G401.6 (cell line): Measurements from ENCODE around the gene RNF208.
A peak's percentile ranks its signal among the peaks of the same experiment; 100 is the strongest.

Experiments used
- FAIRE-seq: peaks from 2 replicates; lab custom pipeline; 2012; peaks lifted over from hg19 to GRCh38; lab: Jason Lieb, UNC

The RNF208 gene

DNA sequence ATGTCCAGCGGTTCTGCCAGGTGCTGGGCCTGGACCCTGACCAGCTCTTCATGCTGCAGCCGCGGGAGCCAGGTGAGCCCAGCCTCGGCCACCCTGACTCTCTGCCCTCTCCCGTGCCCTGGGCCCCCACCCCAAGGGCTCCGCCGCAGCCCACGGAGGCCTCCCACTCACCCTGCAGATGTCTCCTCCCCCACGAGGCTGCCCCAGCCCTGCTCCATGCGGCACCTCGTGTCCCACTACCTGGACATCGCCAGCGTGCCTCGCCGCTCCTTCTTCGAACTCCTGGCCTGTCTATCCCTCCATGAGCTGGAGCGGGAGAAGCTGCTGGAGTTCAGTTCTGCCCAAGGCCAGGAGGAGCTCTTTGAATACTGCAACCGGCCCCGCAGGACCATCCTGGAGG lies 7.4 kb downstream of the RNF208 start:
- no peak for FAIRE-seq

DNA sequence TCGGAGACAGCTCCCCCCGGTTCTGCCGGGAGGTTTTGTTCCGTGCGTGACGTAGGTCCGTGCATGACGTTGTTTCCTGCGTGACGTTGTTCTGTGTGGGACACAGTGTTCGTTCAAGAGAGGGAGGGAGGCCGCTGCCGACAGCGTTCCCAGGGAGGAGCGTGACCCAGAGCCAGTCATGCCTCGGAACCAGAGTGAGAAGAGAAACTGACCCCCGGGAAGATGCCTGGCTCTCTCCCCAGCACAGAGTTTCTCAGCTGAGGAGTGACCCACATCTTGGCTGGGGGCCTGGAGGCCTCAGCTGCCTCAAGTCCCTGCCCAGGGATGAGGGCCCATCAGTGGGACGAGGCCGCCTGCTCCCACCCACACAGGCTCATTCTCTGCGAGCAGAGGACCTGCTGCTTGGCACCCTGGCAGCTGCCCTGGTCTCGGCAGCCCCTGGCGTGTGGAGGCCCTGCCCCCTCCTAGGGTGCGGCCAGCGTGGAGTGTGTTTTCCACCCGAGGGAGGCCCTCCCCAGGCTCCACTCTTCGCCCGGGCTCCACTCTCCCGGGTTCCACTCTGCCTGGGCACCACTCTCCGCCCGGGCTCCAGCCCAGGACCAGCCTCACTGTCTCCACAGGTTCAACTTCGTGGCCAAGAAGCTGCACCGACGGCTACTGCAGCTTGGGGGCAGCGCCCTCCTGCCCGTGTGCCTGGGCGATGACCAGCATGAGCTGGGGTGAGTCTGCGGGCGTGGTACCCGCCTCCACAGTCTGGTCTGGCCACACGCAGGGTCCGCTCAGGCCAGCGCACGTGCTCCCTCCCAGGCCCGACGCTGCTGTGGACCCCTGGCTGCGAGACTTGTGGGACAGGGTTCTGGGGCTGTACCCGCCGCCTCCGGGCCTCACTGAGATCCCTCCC lies 8.6 kb downstream of the RNF208 start:
- no peak for FAIRE-seq

DNA sequence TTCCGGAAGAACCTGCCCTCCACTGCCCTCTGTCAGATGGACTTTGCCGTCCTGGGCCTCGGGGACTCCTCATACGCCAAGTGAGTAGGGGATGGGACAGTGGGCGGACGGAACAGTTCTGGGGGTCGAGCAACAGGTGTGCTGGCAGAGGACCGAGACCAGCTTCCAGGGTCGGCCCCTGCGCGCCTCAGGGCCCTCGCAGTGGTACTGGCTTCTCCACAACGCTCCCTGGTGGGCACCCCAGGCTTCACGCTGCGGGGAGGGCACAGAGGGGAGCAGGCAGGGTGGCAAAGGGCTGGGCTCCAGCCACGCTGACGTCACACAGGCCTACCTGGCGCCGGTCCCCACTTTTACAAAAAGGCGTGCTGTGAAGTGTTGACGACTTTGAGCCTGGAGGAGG lies 9.5 kb downstream of the RNF208 start:
- no peak for FAIRE-seq

DNA sequence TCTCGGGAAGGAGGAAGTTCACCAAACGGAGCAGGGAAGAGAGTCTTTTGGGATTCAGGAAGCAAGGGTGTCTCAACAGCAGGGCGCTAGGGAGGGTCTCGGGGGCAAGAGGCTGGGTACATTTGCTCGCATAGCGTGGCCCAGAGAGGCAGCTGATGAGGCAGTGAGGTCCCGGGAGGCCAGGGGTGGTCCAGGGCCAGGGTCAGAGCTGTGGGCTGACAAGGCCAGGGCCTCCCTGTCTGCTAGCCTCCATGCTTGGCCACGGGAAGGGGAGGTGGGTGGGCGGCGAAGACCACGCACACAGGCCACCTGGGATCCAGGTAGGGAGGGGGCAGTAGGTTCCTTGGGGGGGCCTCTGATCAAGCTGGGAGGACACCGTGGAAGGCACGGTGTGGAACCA lies 10.5 kb downstream of the RNF208 start:
- no peak for FAIRE-seq

DNA sequence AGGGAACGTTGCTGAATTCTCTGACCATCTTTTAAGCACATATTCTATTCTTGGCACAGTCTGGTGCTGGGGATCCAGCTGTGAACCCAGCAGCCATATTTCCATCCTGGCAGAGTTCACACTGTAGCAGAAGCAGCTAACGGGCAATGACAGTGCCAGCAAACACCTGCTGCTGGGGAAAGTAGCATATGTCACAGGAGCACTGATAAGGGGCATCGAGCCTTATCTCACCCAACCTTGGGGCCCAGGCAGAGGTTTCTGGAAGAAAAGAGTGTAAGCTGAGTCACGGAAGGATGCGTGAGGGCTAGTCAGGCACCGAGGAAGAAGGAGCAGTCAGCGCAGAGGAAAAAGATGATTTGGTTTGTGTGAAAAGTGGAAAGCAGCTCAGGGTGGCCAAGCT lies 15.4 kb downstream of the RNF208 start:
- no peak for FAIRE-seq

DNA sequence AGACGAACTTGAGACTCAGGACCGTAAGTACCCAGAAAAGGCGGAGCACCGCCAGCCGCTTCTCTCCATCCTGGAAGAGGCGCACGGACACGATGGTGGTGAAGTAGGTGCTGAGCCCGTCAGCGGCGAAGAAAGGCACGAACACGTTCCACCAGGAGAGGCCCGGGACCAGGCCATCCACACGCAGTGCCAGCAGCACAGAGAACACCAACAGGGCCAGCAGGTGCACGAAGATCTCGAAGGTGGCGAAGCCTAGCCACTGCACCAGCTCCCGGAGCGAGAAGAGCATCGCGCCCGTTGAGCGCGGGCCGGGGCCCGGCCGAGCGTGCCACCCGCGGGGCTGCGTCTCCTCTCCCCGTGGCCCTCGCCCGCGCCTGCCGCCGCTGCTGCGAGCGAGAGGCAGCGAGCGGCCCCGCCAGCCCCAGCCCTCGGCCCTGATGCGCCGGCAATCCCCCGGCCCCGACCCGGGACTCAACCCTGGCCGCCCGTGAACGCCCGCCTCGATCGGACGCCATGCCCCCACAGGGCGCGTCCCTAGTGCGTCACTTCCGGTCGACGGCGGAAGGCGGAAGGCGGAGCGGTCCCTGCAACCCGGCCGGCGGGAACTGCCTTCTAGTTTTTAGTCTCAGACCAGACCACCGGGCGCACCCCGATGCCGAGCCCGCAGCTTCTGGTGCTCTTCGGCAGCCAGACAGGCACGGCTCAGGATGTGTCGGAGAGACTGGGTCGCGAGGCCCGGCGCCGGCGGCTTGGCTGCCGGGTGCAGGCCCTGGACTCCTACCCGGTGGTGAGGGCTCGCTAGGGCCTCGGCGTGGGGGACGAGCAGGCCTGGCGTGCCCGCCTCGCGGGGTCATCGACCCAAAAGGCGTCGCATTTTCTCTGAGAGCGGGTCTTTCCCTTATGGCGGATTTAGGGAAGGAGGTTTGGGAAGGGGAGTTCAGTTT lies 16.6 kb downstream of the RNF208 start, which contains the start of the genes NDOR1 and TMEM203:
TSS of gene NDOR1 (plus strand) at position 575 of the 944 bp plus-strand sequence. CDS start at position 653, 78 bp downstream.
TSS of gene TMEM203 (minus strand) at position 523 of the 944 bp plus-strand sequence. CDS start at position 289, 234 bp downstream.
- FAIRE-seq = no peak

DNA sequence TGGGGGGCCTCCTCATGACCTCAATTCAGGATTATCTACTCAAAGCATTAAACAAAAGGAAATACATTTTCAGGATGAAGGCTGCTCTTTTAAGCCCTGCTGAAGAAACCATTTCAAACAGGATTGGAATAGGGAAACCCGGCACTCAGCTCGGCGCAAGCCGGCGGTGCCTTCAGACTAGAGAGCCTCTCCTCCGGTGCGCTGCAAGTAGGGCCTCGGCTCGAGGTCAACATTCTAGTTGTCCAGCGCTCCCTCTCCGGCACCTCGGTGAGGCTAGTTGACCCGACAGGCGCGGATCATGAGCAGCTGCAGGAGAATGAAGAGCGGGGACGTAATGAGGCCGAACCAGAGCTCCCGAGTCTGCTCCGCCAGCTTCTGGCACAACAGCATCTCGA lies 17.3 kb downstream of the RNF208 start:
- FAIRE-seq = no peak

DNA sequence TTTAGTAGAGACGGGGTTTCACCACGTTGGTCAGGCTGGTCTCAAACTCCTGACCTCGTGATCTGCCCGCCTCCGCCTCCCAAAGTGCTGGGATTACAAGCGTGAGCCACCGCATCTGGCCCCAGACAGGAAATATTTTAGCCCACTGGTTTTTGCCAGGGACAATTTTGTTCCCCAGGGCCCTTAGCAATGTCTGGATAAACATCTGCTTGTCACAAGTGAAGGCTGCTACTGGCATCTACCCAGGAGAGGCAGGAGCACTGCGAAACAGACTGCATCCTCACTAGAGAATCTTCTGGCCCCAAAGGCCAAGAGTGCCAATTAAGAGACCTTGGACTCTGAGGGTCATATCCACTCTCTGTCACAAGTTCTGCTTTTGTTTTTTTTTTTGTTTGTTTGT lies 19.1 kb downstream of the RNF208 start:
- FAIRE-seq = no peak

DNA sequence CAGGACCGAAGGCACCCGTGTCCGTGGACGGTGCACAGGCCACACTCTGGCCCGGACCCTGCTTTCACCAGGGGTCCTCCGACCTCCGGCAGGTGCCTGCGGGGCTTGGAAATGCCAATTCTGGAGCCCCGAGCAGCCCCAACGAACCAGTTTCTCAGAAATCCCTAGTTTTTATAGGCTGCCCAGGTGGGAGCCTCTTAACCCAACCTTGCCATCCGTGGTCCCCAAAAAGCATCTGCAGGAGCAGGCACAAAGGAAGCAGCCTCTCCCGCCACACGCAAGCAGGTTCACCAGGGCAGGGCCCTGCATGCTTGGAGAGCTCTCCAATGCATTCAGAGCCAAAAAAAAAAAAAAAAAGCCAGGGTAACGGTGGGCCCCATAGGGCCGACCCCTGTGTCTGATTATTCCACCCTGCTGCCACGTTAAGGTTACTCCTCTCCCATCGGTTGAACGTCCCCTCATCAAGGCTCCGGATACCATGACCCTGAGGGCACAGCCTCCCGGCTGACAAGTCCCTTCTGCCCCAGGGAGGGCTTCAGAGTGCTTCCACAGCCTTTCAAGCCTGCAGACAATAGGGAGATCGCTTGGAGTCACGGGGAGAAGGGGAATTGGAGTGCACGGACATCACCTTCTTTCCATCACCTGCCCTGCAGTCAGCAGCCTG lies 20.7 kb downstream of the RNF208 start:
- no peak for FAIRE-seq

DNA sequence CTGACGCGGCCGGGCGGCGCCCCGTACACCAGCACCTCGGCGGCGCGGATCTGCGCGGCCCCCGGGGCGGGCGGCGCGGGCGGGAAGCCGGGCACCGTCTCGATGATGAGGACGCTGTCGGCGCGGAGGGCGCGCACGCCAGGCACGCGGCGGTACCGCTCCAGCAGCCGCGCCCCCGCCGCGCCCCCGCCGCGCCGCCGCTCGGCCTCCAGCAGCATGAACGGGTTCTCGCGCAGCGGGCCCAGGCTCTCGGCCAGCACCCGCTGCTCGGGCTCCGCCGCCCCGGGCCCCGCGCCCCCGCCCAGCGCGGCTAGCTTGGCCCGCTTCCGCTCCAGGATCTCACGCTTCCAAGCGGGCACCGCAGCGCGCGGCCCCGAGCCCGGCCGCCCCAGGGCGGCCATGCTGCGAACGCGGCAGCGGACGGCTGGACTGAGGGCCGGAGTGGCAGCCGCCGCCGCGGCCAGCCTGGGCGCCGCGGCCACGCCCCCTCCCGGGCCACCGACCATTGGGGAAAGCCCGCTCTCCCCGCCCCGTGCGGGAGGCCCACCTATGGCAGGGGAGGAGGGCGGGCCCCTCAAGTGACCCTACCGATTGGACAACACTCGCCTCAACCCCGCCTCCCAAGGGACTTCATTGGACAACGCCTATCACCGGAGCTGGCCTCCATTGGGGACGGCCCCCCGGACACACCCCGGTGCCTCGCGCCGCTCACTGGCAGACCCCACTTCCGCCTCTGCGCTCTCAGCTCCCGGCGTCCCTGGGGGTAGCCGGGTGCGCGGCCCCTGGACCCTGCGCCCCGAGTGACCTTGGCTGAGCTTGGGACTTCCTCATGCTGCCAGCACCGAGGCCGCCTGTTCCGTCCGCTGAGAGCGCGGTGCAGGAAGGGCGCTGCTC lies 21.5 kb downstream of the RNF208 start, which contains the start of gene TPRN:
TSS of gene TPRN (minus strand) at position 431 of the 894 bp plus-strand sequence. CDS start at position 401, 30 bp downstream.
- peak; percentile 95 for FAIRE-seq

DNA sequence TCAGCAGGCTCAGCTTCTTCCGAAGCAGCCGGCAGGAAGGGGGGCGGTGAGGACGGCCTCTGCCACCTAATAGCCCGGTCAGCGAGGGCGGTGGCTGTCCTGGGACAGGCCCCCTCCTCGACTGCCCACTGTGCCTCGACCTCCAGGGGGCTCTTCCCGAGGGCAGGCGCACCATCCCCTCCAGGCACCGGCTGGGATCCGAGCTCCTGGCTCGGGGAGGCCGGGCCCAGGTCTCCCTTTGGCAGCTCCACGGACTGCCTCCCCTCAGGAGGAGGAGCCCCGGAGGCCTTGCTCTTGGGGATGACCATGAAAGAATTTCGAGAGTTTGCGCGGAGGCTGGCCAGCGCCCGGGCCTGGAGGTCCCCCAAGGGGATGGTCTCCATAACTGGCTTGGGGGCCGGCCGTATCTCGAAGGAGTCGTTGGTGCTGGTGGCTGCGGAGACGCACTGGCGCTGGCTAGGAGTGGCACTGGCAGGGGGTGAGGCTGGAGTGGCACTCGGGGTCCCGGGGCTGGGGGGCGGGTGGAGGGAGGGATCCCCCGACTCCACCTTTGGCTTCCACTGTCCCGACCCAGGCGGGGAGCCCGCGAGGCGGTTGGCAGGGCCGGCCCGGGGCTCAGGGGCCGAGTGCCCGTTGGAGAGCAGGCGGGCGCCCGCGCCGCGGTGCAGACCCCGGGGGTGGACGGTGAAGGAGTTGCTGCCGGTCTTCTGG lies 22.5 kb downstream of the RNF208 start:
- FAIRE-seq = no peak

DNA sequence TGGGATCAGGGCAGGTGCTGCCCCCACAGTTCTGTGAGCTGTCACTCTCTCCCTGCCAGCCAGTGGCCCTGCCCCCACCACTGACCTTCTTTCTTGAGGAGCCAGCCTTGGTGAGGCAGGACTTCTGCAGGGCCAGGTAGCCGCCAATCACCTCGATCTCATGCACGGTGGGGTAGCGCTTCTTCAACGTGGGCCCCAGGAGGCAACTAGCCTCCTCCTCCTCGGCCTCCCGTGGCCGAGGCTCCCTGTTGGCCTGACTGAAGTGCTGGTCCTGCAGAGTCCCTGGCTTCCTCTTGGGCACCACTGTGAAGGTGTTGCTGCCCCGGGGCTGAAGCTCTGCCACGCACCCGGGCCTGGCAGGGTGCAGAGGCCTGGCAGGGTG lies 23.1 kb downstream of the RNF208 start:
- no peak for FAIRE-seq

DNA sequence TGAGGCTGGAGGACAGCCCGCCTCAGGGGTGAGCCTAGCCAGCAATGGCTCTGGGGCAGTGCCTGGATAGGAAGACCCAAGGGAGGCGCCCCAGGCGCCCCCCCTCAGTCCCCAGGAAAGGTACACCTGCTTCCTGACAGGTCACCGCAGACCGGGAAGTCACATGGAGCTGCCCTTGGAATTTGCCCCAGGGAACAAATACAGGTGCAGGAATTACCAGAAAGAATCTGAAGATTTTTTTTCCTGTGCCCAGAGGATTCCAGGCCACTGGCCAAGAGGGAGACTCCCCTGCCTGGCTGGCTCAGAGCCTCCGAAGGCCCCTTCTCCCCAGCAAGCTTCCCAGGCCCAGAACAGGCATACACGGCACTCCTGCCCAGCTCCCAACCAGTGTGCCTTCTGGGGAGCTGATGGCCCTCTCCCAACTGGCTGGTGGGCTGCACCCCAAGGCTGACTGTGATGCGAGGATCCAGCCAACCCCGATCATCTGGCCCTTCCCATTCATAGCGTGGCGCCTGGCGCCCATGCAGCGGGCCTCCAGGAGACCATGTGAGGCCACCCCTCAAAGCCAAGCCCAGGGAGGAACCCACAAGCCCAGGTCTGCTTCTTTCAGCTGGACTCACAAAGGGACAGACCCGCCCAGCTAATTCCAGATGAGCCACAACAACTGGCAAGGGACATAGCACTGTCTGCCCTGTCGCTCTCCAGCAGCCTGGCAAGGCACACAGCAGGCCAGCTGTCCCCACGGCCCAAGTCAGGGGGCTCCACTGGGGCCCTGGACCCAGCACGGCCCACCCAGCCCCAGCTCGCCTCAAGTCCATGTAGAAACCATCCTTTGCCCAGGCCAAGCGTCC lies 23.8 kb downstream of the RNF208 start:
- FAIRE-seq = no peak

DNA sequence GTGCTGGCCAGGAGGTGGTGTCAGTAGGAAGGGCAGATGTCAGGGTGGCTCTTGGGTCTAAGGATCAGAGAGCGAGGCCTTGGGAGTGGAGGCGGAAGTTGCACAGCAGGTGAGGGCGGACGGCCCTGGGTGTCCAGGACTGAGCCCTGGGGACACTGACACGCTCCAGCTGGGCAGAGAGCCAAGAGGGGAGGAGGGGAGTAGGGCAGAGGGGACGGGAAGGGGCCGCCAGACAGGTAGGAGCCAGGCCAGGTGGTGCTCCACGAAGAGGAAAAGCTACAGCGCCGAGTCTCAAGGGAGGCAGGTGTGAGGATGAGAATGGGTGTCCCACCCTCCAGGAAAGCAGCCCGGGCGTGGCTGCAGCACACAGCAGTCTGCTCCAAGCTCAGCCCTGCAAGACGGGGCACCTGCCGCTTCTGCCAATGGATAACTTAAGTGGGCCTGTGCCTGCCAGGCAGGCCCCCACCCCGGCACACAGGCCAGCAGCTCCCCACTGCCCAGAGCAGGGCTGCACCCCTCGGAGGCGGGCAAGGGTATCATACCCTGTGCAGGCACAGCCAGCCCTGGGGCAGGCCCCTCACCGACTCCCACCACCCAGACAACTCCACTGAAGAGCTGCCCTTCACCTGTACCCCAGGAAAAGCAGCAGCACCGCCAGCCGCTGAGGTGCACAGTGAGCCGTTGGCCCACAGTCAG lies 26.4 kb downstream of the RNF208 start:
- FAIRE-seq = no peak

DNA sequence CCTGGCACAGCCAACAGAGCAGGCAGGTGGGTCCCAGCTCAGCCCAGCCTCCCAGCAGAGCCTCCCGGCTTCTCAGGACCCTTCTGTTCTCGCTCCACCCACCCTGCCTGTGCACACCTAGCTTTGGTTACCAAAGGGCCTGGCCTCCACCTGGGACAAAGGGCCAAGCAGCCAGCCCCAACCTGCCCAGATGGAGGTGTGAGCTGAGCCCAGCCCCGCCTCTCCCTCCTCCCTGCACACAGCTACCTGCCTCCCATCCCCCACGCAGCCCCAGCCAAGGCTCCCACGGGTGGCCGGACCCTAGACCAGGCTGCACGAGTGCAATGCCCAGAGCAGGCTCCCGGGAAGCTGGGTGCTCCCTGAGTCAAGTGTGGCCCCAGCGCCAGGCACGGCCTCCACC lies 27.1 kb downstream of the RNF208 start:
- FAIRE-seq = no peak

DNA sequence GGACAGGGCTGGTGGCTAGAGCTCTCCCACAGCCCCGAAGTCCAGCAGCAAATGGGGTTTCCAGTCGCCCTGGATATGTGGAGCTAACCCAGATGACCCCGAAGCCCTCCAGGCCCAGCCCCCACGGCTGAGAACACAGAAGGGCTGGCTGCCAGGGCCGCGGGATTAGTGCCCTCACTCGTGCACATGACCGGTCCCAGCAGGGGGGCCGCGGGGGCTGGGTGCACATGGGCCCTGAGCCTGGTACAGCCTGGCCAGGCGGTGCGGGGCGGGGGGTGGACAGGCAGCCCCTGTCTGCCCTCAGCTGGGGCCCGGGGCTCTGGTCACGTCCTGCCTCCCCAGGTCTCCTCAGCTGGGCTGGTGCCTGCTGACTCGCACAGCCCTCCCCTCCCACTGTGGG lies 27.7 kb downstream of the RNF208 start:
- FAIRE-seq = no peak

DNA sequence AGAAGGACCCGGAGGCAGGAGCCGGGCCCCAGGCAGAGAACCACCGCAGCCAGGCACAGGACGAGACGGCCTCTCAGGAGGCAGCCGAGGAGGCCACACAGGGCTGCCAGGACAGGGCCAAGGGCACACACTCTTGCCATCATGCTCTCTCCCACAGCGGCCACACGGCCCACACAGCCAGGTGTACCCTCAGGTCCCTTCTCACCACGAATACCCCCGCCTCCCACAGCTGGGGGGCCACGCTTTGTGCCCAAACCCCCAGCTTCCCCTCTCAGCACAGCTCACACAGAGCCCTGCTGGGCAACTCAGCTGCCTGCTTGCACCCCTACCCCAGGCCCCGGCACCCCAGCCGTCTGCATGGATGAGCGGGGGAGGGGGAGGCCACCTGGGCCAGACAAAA lies 28.3 kb downstream of the RNF208 start:
- FAIRE-seq = no peak

DNA sequence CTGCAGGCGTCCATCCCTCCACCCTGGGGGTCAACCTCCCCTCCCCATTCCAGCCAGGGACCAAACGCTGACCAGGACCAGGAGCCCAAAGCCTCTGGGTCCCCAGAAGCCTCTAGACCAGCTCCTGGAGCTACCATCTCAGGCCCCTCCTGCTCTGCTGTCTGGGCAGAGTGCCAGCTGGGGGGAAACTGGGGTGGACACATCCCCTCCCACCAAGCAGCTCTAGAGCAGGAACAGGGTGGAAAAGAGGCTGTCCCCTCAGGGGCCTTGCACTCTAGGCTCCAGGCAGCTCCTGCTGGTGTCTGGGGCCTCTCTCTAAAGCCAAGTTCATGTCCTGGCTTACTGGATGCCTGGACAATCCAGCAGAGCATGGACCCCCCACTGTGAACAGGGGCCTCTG lies 29.2 kb downstream of the RNF208 start:
- no peak for FAIRE-seq

DNA sequence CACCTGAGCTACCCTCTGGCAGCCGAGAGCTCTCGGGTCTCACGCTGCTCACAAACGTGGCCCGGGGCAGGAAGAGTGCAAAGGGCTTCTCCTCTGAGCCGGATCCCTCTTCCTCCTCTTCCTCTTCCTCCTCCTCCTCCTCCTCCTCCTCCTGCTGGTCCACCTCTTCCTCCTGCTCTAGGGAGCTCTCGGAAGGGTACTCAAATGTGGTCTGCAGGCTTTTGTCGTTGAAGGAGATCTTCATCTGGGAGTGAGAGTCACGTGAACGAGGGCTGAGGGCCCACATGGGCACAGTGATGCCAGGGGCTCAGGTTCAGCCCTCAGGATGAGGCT lies 29.6 kb downstream of the RNF208 start:
- FAIRE-seq = no peak
